K562 (cell line): Measurements from ENCODE around the gene RGS6. TPM values are rescaled to one million over a fixed set of nuclear protein-coding genes. Genes with fewer than 3 reads are reported as not detected.

Experiments used
- BCL6 ChIP-seq: fragments of 250-450 bp; sonication (Bioruptor Pico); IDR thresholded peaks from 2 replicates; pipeline ENCODE4 v1.4.0; 2020
- CBFA2T2 ChIP-seq: fragments of 450-650 bp; conservative IDR thresholded peaks from 2 replicates; pipeline ENCODE4 v1.6.1; 2017; ENCODE audit warnings: mild to moderate bottlenecking
- DPF2 ChIP-seq: fragments of 450-650 bp; IDR thresholded peaks from 2 replicates; pipeline ENCODE4 v1.6.1; 2016
- HMG20A ChIP-seq: fragments of 450-650 bp; formaldehyde crosslinking; conservative IDR thresholded peaks from 2 replicates; pipeline ENCODE4 v1.4.0; 2020; ENCODE audit warnings: mild to moderate bottlenecking, mixed read lengths
- HOMEZ ChIP-seq: fragments of 250-450 bp; sonication (Bioruptor Pico); IDR thresholded peaks from 2 replicates; pipeline ENCODE4 v1.4.0; 2020; ENCODE audit warnings: mild to moderate bottlenecking, moderate library complexity
- KLF16 ChIP-seq: IDR thresholded peaks from 2 replicates; pipeline ENCODE4 v1.6.1; 2016; ENCODE audit warnings: antibody characterized with exemption
- MEIS2 ChIP-seq: fragments of 450-650 bp; IDR thresholded peaks from 2 replicates; pipeline ENCODE4 v1.6.1; 2014; ENCODE audit warnings: mild to moderate bottlenecking; ENCODE audit not compliant: partially characterized antibody
- NCOR1 ChIP-seq: fragments of 450-650 bp; IDR thresholded peaks from 2 replicates; pipeline ENCODE4 v1.6.1; 2016; ENCODE audit warnings: mild to moderate bottlenecking, moderate library complexity
- RBM17 ChIP-seq: fragments of 200-400 bp; formaldehyde crosslinking; IDR thresholded peaks from 2 replicates; pipeline ENCODE4 v1.6.1; 2017; ENCODE audit warnings: low read depth, mild to moderate bottlenecking, low read length, borderline replicate concordance
- SAFB ChIP-seq: fragments of 200-400 bp; formaldehyde crosslinking; IDR thresholded peaks from 2 replicates; pipeline ENCODE4 v1.6.1; 2017; ENCODE audit warnings: low read depth, low read length, borderline replicate concordance
- SMARCC2 ChIP-seq: fragments of 450-650 bp; IDR thresholded peaks from 2 replicates; pipeline ENCODE4 v1.6.1; 2017; ENCODE audit warnings: antibody characterized with exemption, moderate library complexity, mild to moderate bottlenecking, low read depth
- SOX6 ChIP-seq: fragments of 450-650 bp; IDR thresholded peaks from 2 replicates; pipeline ENCODE4 v1.6.1; 2014; ENCODE audit warnings: mild to moderate bottlenecking
- STAT5A ChIP-seq: IDR thresholded peaks from 2 replicates; pipeline ENCODE4 v1.6.1; 2012; ENCODE audit warnings: low read length, inconsistent platforms, borderline replicate concordance
- TCF3 ChIP-seq: sonication (generic); formaldehyde crosslinking; IDR thresholded peaks from 2 replicates; pipeline ENCODE4 v1.4.0; 2020; ENCODE audit warnings: mild to moderate bottlenecking, missing genetic modification reagents
- TGIF2 ChIP-seq: sonication (generic); formaldehyde crosslinking; IDR thresholded peaks from 2 replicates; pipeline ENCODE4 v1.8.1; 2022; ENCODE audit warnings: mild to moderate bottlenecking, missing genetic modification reagents, moderate library complexity
- U2AF2 ChIP-seq: fragments of 200-400 bp; formaldehyde crosslinking; optimal IDR thresholded peaks from 2 replicates; pipeline ENCODE3; 2017; ENCODE audit warnings: low read depth, mild to moderate bottlenecking, low read length
- ZNF57 ChIP-seq: fragments of 450-650 bp; formaldehyde crosslinking; IDR thresholded peaks from 2 replicates; pipeline ENCODE4 v1.4.0; 2020; ENCODE audit warnings: mild to moderate bottlenecking, moderate library complexity
- ZNF766 ChIP-seq: fragments of 200-800 bp; sonication (Bioruptor generic); conservative IDR thresholded peaks from 2 replicates; pipeline ENCODE4 v1.6.1; 2016; ENCODE audit warnings: missing genetic modification characterization, missing compliant biosample characterization
- polyA plus RNA-seq, 8 experiments: library from polyadenylated mRNA; depleted of rRNA in 4 of 8; stranded (reverse) in 5 of 8; unstranded in 3 of 8; fragments of >200 nt; fragmentation: Nextera tagmentation in 2 of 8; fragmentation: Illumina TruSeq in 1 of 8; extraction: Ambion mirVana in 2 of 8; extraction: Trizol in 1 of 8; gene quantifications; 2 replicates each; pipeline versions ENCODE4 v1.2.1 to v1.2.3, GENCODE V29; 2011 to 2014; ENCODE audit warnings: inconsistent platforms in 1 of 8, missing spikeins in 1 of 8
- total RNA-seq, 7 experiments: library from RNA; depleted of rRNA in 6 of 7; stranded (reverse); fragments of >200 nt in 6 of 7; fragmentation: Illumina TruSeq in 2 of 7; extraction: Trizol in 2 of 7; gene quantifications; 2 replicates each; pipeline versions ENCODE4 v1.2.1 to v1.2.3, GENCODE V29; 2011 to 2021; ENCODE audit warnings: low replicate concordance in 1 of 7
- TF ChIP-seq, protein P1 (sequence below), 2 experiments: fragments of 450-650 bp in 1 of 2; sonication (generic) in 1 of 2; formaldehyde crosslinking in 1 of 2; IDR thresholded peaks; 2 replicates each; pipeline versions ENCODE4 v1.7.1 to v1.9.0; 2016 to 2022; ENCODE audit warnings: inconsistent platforms in 1 of 2, mild to moderate bottlenecking in 1 of 2, missing genetic modification reagents in 1 of 2

RGS6 gene
- total and polyA plus RNA-seq, 9 of the 15 experiments (the other 6 are each of a cell fraction or from before 2014, with no cell fraction given) = not detected

GRCh38 chr14:72480464-72481243, 548.4 kb downstream of the RGS6 start (continued):
- TF ChIP-seq, protein P1, sequence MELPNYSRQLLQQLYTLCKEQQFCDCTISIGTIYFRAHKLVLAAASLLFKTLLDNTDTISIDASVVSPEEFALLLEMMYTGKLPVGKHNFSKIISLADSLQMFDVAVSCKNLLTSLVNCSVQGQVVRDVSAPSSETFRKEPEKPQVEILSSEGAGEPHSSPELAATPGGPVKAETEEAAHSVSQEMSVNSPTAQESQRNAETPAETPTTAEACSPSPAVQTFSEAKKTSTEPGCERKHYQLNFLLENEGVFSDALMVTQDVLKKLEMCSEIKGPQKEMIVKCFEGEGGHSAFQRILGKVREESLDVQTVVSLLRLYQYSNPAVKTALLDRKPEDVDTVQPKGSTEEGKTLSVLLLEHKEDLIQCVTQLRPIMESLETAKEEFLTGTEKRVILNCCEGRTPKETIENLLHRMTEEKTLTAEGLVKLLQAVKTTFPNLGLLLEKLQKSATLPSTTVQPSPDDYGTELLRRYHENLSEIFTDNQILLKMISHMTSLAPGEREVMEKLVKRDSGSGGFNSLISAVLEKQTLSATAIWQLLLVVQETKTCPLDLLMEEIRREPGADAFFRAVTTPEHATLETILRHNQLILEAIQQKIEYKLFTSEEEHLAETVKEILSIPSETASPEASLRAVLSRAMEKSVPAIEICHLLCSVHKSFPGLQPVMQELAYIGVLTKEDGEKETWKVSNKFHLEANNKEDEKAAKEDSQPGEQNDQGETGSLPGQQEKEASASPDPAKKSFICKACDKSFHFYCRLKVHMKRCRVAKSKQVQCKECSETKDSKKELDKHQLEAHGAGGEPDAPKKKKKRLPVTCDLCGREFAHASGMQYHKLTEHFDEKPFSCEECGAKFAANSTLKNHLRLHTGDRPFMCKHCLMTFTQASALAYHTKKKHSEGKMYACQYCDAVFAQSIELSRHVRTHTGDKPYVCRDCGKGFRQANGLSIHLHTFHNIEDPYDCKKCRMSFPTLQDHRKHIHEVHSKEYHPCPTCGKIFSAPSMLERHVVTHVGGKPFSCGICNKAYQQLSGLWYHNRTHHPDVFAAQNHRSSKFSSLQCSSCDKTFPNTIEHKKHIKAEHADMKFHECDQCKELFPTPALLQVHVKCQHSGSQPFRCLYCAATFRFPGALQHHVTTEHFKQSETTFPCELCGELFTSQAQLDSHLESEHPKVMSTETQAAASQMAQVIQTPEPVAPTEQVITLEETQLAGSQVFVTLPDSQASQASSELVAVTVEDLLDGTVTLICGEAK (IDR thresholded peaks at IDR 0.05) = no peak
- TF ChIP-seq, protein P1 (CRISPR knock-in tag; IDR thresholded peaks at IDR 0.05) = no peak
- TF ChIP-seq ZNF766 (CRISPR knock-in tag) = peak; percentile 66; the same call in 1 of the 2 replicates
- TF ChIP-seq BCL6 (CRISPR knock-in tag) = no peak
- TF ChIP-seq HOMEZ (CRISPR knock-in tag) = no peak
- peak; percentile 88 for TF ChIP-seq CBFA2T2
- TF ChIP-seq DPF2 = peak; percentile 60; the same call in 1 of the 2 replicates
- peak; percentile 33; the same call in 1 of the 2 replicates for TF ChIP-seq SMARCC2
- TF ChIP-seq TGIF2 (CRISPR knock-in tag) = no peak
- no peak for TF ChIP-seq HMG20A (CRISPR knock-in tag)
- TF ChIP-seq SAFB = no peak
- peak; percentile 90 for TF ChIP-seq TCF3 (CRISPR knock-in tag)
- TF ChIP-seq RBM17 = no peak
- no peak for TF ChIP-seq U2AF2
- peak; percentile 36; the same call in 1 of the 2 replicates for TF ChIP-seq STAT5A
- peak; percentile 75 for TF ChIP-seq KLF16
- no peak for TF ChIP-seq ZNF57 (CRISPR knock-in tag)
- TF ChIP-seq MEIS2 = peak; percentile 28
- peak; percentile 71 for TF ChIP-seq NCOR1
- TF ChIP-seq SOX6 = peak; percentile 43; the same call in 1 of the 2 replicates
